AG20443 (cell line): ENCODE data around the gene CLEC16A.

ENCODE experiments used
- DNase-seq: peaks from one replicate; pipeline ENCODE4 v3.0.0; 2012; ENCODE audit warnings: low spot score, mixed read lengths

CLEC16A gene

DNA sequence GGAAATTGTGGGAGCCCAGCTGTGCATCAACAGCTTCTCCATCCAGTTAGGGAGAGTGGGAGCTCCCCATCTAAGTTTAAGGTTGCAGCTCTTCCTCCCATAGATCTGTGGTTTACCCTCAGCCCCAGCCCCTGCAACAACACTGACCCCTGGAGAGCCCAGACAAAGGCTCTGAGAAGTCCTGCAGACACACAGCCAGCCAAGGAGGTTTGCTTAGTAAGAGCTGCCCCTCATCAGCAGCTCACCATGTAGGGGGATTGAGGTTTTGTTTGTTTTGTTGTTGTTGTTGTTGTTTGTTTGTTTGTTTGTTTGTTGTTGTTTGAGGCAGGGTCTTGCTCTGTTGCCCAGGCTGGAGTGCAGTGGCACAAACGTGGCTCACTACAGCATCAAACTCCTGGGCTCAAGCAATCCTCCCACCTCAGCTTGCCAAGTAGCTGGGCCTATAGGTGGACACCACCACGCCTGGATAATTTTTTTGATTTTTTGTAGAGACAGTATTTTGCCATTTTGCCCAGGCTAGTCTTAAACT lies 138.6 kb downstream of the CLEC16A start:
- DNase-seq: no peak

DNA sequence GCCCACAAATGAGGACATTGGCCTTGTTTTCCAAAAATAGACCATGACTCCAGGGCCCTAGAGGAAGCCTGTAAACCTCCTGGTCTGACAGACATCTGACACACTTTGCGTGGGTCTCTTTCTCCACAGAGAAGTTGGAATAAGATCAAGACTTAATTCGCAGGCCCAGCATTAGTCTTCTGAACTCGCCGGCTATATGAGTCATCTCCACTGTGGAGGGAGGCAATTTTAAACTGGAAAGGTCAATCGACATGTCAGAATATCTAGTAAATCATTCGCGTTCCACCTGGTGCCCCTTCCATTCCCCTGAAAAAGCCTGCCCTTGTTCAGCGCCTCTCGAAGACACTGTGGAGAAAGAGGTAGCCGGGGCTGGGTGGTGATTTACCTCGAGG lies 140.1 kb downstream of the CLEC16A start:
- peak; percentile 70 for DNase-seq

DNA sequence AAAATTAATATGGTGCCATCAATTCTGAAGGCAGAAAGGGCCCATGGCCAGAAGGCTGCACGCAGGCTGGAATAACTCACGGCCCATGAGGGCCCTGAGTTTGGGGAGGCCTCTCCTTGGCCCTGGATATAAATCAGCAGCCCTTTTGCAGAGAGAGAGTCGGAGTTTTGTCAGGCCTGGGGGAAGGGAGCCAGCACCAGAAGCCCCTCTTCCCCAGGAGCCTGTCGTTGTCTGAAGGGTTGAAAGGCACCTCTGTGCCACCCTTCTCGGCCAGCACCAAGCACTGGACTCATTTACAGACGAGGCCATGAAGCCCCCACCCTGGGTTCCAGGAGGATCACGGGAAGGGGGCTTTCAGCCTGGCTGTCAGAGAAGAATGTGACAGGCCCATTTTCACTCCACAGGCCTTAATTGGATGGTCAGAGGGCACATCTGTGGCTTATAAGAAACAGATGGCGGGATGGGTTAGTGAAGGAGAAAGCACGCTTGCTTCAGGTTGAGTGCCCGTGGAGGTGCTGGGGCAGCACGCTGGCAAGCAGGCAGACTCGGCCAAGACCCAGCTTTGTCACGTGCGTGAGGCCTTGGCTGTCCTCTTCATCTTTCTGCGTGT lies 140.6 kb downstream of the CLEC16A start:
- peak; percentile 37 for DNase-seq

DNA sequence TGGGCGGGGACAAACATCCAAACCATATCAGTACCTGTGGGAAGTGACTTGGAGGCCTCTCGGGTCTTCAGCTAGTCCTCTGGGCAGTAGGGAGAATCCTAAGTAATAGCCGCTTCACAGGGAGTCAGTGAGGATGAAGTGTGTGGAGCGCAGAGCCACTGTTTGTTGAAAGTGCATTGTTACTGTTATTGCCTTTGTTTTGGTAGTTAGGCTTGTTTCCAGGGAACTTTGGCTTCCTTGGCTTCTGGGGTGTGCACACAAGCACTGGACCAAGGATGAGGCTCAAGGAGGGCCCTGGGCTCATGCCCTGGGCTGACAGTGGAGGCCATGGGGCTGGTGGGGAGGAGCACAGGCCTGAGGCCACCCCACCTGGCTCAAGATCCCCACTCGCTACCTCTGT lies 141.6 kb downstream of the CLEC16A start:
- DNase-seq: no peak

DNA sequence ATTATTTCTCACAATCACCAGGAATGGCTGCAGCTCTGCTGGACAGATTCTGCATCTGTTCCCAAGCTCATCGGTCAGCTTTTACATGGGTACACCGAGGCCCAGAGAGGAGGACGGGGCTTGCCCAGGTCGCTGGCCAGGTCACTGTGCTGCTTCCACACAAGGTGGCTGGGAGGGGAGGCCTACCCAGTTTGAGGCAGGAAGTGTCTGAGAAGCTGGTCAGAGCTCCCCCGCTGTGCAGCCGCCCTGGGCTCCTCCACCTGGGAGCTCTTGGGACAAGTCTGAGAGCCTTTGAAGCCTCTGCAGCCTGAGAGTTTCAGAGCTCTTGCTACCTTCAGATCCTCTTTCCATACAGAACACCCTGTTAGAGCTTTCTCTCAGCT lies 143.3 kb downstream of the CLEC16A start:
- DNase-seq: no peak

DNA sequence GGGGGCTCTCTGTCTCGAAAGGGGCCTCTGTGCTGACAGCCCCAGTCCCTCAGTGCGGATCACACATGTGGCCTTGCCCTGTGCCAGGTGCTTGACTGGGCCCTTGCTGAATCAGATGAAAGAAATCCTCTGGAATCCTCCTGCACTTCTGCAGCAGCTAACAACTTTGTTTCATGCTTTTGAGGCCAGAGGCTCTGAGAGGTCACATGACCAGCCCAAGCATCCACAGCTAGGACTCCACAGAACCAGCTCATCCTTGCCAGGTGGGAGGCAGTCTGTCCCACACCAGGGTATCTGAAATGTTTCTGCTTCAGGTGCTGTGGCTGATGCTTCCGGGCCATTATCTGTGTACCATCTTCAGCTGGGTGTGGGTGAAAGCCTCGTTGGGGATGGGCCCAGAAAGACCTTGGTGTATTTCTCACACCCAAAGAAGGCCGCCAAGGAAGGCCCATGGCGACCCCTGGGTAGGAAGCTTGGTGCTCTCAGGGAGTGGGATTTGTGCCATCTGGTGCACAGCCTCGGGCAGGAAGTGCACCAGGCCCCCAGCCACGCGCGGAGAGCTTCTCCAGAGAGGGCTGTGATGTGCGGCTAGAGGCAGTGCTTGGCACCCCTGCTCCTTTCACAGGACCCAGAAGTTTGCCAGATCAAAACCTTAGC lies 143.8 kb downstream of the CLEC16A start:
- DNase-seq: no peak

DNA sequence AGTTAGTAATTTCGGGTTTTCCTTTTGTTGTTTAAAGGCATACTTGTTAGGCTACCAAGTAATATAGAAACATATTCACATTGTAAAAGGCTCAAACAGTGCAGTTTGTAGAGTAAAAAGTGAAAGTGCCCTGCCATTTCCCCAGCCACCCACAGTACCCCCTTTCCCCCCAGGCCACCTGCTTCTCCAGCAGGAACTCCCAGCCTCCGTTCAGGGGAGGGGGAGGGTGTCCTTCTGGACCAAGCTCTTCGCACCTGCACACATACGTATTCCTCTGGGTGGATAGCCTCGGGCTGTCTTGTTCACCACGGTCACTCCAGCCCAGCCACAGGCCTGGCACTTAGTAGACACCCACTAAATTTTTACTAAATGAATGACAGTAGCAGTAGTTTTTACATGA lies 144.5 kb downstream of the CLEC16A start:
- no peak for DNase-seq

DNA sequence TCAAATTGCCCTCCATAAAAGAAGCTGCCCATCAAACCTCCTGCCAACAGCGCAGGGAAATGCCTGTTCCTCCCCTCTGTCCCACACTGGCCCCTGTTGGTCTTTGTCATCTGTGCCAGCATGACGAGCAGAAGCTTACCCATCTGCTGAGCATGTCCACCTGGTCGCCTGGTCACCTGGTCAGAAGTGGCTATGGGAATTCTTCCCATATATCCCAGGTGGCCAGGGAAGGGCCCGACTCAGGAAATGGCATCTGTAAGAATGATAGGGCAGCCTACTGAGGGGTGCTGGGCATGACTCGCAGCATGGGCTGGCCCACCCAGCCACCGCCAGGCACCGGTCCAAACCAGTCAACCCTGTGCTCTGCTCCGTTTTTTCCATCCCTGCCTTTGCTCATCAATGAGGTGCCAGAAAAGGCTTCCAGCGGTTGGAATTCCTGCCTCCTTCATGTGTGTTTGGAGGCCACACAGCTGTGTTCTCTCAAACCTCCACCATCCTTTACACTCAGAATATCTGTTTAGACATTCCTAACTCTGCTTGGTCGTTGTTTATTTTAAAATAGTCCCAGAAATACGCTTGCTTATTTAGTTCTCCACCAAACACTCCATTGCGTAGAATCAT lies 145.2 kb downstream of the CLEC16A start:
- DNase-seq: no peak

DNA sequence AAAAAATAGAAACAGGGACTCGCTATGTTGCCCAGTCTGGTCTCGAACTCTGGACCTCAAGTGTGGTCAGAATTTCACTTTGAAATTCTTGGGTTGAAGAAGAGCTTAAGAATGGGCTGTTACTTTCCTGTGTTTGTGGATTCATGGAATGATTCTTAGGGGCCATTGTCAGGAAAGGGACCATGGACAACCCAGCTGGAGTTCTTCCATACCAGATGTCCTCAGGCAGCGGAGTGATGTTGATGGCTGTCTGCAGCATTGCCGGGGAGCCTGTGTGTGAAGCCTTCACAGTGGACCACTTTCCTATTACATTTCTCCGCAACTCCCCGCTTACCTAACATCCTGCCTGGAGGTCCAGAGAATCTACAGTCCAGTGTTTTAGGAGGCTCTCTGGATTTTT lies 145.9 kb downstream of the CLEC16A start:
- DNase-seq: no peak

DNA sequence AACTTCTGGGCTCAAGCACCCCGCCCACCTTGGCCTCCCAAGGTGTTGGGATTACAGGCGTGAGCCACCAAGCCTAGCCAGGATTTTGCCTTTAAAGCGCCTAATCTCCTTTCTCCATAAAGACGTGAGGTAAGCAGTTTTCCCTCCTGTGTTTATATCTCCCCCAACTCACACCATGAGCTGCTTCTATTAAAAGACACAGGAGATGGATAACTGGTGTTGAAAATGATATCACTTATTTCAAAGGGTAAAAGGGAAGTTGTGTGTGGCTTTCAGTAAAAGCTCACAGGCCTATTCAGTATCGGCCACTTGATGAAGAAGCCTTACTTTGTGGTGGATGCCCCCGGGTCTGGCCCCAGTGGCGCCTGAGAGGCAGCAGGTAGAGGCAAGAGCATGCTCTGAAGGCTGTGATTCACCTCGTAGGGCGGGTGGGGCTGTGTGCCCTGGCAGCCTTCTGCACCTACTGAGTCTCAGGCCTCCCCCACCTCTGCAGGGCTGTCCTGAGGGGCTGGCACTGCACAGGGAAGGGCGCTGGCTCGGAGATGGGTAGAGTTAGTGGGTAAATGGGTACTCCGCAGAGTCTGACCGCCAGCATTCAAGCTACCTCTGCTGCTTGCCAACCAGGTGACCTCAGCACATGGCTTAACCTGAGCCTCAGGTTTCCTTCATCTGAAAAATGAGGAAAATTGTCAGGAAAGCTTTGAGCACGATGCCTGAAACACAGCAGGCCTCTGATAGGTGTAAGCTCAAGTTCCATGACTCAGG lies 146.8 kb downstream of the CLEC16A start:
- DNase-seq: no peak

DNA sequence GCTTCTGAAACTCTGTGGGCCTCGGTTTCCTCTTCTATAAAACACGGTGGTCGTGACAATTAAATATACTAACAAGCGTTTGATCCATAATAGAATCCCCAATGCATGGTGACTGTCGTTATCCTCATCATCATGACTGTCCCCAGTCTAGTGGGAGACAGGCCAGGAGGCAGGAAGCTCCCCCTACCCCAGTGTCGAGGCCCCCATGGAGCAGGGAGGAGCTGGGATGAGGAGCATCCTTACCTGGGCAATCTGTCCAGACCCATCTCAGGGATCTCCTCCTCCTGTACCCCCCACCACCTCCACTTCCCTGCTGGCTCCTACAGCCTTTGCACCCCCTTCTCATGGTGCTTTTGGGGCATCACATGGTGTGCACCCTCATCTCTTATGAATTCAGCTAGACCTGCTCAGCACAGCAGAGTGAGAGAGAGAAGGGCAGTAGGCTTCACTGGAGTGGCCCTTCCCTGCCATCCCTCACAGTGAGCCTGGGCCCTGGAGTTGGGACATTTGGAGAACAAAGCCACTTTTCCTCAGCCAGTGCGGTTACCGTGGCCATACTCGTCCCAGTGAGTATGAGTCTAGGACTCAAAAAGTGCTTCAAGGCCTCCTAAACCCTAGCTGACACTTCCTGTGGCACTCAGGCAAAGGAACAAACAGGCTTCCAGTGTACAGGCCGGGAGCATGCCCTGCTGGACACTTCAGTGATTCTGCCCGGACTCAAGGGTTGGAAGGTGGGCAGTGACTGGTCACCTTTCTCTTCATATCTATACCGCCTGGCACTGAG lies 148.6 kb downstream of the CLEC16A start:
- no peak for DNase-seq

DNA sequence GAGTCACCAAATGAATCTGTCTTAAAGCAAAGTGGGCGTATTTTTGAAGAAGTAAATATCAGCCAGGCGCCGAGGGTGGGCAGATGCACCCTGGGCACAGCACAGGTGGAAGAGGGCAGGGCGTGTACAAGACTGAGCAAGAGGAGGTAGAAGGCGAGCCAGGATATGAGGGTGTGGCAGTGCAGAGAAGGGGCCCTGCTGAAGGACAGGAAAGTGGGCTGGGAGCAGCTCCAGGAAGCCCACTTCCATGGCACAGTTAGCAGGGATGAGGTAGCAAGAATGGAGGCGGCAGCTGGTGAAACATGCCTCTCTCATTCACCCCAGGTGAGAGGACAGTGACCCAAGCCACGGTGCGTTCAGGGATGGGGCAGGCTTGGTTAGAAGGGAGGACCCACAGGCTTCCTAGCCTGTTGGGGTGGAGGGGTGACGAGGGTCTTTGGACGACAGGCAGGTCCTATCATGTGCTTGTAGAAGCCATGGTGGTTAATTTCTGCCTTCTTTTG lies 149.3 kb downstream of the CLEC16A start:
- DNase-seq: no peak

DNA sequence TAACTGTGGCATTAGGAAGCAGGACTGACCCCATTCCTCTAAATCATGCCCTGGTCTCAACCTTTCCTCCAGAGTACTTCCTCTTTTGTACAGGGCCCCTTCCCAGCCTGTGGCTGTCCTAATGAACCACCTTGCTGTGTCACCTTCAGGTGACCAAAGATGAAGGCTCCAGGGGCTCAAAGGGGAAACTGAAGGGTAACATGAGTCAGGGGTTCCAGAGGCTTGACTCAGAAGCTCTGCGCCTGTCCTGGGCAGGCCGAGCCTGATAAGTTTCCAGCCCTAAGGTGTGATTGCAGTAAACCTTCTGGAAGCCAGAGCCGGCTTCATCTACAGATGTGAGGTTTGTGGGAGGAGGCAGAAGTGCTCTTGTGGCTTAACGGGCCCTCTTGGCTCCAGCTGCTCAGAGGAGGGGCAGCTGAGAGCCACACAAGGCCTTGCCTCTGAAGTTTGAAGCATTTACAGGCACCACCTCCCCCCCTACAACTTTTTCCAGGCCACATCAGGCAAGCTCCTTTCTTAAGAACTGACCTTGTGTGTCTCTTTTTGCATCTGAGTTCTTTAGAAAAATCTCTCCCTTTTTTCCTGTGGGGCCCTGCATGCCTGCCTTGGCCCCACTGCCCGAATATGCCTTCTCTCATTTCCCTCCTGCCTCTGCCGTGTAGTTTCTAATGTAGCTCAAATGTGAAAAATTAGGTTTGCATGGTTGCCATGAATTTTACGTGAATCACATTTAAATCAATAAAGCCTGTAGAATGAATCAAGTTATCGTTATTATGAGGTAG lies 149.9 kb downstream of the CLEC16A start:
- no peak for DNase-seq

DNA sequence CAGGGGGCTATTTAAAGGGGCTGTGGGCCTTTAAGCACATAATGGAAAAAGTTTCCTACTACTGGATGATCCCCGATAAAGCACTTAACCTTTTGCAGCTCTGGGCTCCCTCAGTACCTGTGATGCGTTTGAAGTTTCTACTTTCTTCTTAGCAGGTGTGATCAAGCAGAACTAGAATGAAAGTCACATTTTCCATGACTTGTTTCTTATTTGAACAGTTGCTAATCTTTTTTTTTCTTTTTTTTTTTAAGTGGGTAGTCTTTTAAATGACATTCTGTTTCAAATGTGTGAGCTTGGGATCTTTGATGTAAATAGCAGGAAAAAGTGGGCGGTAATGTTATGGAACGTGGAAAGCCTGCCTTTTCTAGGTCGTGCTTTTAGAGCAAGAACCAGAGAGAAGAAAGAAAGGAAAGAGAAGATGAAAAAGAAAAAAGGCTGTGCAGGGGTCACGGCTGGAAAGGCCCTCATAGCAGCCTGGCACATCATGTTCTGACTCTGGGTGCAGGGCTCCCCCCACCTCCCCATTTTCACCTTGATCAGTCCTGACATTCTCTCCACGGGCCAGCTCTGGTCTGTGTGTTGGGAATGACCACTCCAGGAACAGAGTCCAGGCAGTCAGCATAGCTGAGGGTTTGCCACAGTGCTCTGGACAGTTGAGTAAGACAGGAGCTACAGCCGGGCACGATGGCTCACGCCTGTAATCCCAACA lies 150.6 kb downstream of the CLEC16A start:
- DNase-seq: no peak

DNA sequence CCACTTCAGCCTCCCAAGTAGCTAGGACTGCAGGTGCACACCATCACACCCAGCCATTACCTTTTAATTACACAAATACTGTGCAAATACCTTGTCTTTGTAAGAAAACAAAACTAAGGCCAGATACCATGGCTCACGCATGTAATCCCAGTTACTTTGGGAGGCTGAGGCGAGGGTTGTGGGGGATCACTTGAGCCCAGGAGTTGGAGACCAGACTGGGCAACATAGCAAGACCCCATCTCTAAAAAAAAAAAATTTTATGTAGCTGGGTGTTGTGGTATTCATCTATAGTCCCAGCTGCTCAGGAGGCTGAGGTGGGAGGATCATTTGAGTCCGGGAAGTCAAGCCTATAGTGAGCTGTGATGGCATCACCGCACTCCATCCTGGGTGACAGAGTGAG lies 151.6 kb downstream of the CLEC16A start:
- DNase-seq: no peak

DNA sequence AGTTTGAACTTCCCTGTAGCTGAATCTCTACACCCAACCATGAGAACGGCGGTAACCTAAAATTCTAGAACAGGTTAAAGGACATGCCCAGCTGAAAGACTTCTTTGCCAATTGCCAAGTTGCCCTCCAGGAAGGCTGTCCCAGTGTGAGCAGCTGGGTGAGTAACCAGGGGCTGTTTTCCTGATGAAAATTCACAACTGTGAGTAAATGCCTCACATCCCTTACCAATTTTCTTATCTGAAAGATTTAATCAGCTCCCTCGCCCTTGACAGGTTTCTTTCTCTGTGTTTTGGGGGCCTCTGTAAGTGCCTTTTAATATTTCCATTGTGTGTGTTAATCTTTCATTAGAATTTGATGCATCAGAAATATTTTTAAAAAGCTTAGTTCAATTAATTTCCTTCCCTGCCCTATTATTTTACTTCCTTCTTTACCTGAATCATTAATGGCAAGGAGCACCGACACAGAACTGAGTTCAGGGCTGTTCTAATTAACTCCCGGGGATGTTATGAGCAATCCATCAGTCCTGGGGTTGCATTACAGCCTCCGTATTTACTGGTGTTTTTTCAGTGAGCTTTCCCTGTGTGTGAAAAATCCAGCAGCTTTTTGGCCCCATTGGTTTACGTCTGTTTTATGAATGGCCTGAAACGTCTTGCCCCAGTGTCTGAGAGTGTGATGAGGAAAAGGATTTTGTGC lies 152.9 kb downstream of the CLEC16A start:
- DNase-seq: no peak

DNA sequence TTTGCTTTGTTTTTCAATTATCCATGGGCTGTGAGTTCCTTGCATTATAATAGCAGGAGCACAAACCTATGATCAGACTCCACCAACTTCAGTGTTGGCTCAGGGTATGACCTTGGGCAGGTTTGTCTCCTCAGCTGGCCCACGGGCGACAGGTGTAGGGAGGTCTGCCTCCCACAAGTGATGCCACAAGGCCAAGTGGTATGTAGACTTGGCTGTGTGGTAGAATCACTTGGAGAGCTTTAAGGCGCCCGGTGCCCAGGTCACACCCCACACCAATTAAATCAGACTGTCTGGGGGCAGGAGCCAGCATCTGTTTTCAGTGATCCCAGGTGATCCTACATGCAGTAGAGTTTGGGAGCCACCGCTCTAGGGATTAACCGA lies 153.4 kb downstream of the CLEC16A start:
- no peak for DNase-seq

DNA sequence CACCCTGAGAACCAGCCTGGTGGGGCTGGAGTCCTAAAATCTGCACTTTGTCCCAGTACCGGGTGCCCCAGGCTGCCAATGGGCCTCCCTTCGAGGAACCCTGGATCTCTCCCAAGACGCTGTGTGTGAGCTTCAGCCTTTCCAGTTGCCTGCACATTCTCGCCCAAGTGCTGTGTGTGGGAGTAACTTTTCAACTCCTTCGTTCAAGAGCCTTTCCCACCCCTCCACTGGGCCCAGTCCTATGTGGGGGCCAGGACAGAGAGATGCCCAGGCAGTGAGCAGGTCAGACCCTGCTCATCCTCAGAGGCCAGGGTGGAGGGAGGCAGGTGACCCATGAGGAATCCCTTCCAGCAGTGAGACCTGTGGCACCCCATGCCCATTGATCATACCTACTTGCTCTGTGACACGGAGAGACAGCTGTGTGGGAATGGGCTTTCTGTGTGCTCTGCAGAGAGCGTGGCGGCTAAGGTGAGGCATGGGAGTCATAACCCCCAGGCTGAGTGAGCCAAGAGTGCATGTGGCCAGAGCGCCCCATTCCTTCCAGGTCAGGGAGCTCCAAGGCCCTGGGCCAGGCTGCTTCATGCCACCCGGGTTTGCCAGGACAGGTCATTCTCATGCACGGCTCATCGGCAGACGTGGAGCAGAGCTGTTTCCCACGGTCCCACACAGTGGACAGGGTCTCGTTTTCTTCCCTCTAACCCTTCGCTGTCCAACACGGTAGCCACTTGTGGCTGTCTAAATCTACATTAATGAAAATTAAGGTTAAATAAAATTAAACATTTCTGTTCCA lies 154.4 kb downstream of the CLEC16A start:
- no peak for DNase-seq

DNA sequence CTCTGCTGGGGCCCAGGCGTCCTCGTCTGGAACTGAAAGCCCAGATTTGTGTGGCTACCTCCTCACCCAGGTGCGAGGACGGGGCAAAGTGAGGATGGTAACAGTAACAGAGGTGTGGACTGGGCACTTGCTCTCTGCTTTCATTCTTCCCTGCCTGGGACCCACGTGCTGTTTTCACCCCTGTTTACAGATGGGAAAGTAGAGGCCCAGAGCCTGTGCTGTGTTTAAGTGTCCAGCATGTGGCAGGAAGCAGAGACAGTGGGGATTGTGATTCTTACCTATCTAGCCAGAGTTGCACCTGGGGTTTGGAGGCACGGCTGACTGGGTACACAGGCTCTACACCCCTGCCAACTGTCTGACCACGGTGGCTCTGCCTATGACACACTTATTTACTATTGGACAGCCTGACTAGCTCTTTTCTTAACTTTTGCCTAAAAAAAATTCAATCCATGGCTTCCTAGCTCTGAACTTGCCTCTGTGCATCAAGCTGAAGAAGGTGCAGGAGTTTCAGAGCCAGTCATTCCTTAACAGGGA lies 155.4 kb downstream of the CLEC16A start:
- DNase-seq: no peak
